K562 (cell line): ENCODE measurements around the gene CABP5. TPM values are rescaled to one million over a fixed set of nuclear protein-coding genes. Genes with fewer than 3 reads are reported as not detected.

Source experiments
- E2F5 ChIP-seq: sonication (generic); formaldehyde crosslinking; IDR thresholded peaks from 2 replicates; pipeline ENCODE4 v1.8.0; 2022; ENCODE audit warnings: mild to moderate bottlenecking, missing genetic modification reagents
- ETV6 ChIP-seq, 3 experiments: fragments of 150-350 bp in 1 of 3; sonication (generic) in 1 of 3; formaldehyde crosslinking in 1 of 3; IDR thresholded peaks; 2 replicates each; pipeline versions ENCODE4 v1.6.1 to v1.8.0; 2014 to 2022; ENCODE audit warnings: borderline replicate concordance in 2 of 3, low read depth in 2 of 3, antibody characterized with exemption in 1 of 3, low read length in 1 of 3, mild to moderate bottlenecking in 1 of 3, missing genetic modification reagents in 1 of 3
- HDAC3 ChIP-seq: fragments of 450-650 bp; IDR thresholded peaks from 2 replicates; pipeline ENCODE4 v1.6.1; 2018; ENCODE audit warnings: borderline replicate concordance, mild to moderate bottlenecking, moderate library complexity; ENCODE audit not compliant: partially characterized antibody
- KAT2B ChIP-seq: IDR thresholded peaks from one replicate; pipeline ENCODE4 v1.6.1; 2012; ENCODE audit warnings: low read depth, mild to moderate bottlenecking, control low read depth, inconsistent platforms, low read length, moderate library complexity
- NCOR1 ChIP-seq: fragments of 450-650 bp; IDR thresholded peaks from 2 replicates; pipeline ENCODE4 v1.6.1; 2016; ENCODE audit warnings: mild to moderate bottlenecking, moderate library complexity
- PTBP1 ChIP-seq: fragments of 200-400 bp; formaldehyde crosslinking; IDR thresholded peaks from 2 replicates; pipeline ENCODE4 v1.6.1; 2017; ENCODE audit warnings: low read depth, low read length
- PYGO2 ChIP-seq: fragments of 450-650 bp; IDR thresholded peaks from 2 replicates; pipeline ENCODE4 v1.6.1; 2016; ENCODE audit warnings: mild to moderate bottlenecking, missing genetic modification characterization, moderate library complexity, missing compliant biosample characterization
- ZNF121 ChIP-seq: sonication (generic); formaldehyde crosslinking; conservative IDR thresholded peaks from 2 replicates; pipeline ENCODE4 v1.8.0; 2022; ENCODE audit warnings: missing genetic modification reagents
- ZNF133 ChIP-seq: fragments of 250-450 bp; sonication (Bioruptor Pico); IDR thresholded peaks from 2 replicates; pipeline ENCODE4 v1.4.0; 2020; ENCODE audit warnings: mild to moderate bottlenecking
- ZNF311 ChIP-seq: fragments of 250-450 bp; sonication (Bioruptor Pico); IDR thresholded peaks from 2 replicates; pipeline ENCODE4 v1.4.0; 2020; ENCODE audit warnings: mild to moderate bottlenecking, moderate library complexity
- ZNF655 ChIP-seq: fragments of 250-450 bp; sonication (Bioruptor Pico); IDR thresholded peaks from 2 replicates; pipeline ENCODE4 v1.5.0; 2021
- polyA plus RNA-seq, 8 experiments: library from polyadenylated mRNA; depleted of rRNA in 4 of 8; stranded (reverse) in 5 of 8; unstranded in 3 of 8; fragments of >200 nt; fragmentation: Nextera tagmentation in 2 of 8; fragmentation: Illumina TruSeq in 1 of 8; extraction: Ambion mirVana in 2 of 8; extraction: Trizol in 1 of 8; gene quantifications; 2 replicates each; pipeline versions ENCODE4 v1.2.1 to v1.2.3, GENCODE V29; 2011 to 2014; ENCODE audit warnings: inconsistent platforms in 1 of 8, missing spikeins in 1 of 8
- total RNA-seq, 7 experiments: library from RNA; depleted of rRNA in 6 of 7; stranded (reverse); fragments of >200 nt in 6 of 7; fragmentation: Illumina TruSeq in 2 of 7; extraction: Trizol in 2 of 7; gene quantifications; 2 replicates each; pipeline versions ENCODE4 v1.2.1 to v1.2.3, GENCODE V29; 2011 to 2021; ENCODE audit warnings: low replicate concordance in 1 of 7
- TF ChIP-seq, protein P1 (sequence below): fragments of 450-650 bp; IDR thresholded peaks from 2 replicates; pipeline ENCODE4 v1.7.1; 2018; ENCODE audit warnings: mild to moderate bottlenecking, low read depth; ENCODE audit not compliant: partially characterized antibody

CABP5 gene
- total and polyA plus RNA-seq, 9 of the 15 experiments (the other 6 are each of a cell fraction or from before 2014, with no cell fraction given), result not detected

DNA sequence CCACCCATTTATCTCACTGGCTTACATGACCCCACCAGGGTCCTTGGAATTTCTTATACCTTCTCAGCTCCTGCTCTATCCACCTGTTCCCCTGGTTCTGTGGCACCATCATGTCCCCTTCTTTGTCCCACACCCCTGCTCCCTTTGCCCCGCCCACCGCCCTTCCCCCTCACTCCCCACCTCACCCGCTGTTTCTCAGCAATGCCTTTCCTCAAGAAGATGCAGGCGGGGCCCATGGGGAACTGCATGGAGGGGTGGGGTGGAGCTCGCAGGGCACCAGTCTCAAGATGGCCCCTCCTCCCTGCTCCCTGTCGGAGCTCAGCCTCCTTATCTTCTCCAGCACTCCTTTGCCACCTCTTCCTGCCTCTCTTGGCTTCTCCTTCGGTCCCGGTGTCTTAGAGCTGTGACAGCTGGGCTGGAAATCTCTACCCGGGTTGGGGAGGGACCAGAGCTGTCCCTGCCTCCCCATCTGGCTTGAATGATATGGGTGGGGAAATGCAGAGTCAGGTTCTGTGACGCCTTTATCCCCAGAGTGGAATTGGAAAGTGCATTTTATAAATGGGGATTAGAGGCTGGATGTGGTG lies at the start of gene CABP5 (continued):
- TF ChIP-seq ZNF121 (CRISPR knock-in tag) (no peak), ZNF133 (no peak), NCOR1 (peak; percentile 26; the same call in 1 of the 2 replicates), PTBP1 (no peak), ETV6 (IDR thresholded peaks at IDR 0.05; ENCODE audit: borderline replicate concordance in 1 of 2, low read depth in 2 of 2, low read length in 1 of 2) (no peak), ETV6 (CRISPR knock-in tag; IDR thresholded peaks at IDR 0.05; ENCODE audit: borderline replicate concordance) (no peak), ZNF311 (CRISPR knock-in tag) (no peak), E2F5 (CRISPR knock-in tag) (no peak), ZNF655 (no peak), KAT2B (no peak), PYGO2 (tag) (no peak), HDAC3 (no peak)
- TF ChIP-seq, protein P1, sequence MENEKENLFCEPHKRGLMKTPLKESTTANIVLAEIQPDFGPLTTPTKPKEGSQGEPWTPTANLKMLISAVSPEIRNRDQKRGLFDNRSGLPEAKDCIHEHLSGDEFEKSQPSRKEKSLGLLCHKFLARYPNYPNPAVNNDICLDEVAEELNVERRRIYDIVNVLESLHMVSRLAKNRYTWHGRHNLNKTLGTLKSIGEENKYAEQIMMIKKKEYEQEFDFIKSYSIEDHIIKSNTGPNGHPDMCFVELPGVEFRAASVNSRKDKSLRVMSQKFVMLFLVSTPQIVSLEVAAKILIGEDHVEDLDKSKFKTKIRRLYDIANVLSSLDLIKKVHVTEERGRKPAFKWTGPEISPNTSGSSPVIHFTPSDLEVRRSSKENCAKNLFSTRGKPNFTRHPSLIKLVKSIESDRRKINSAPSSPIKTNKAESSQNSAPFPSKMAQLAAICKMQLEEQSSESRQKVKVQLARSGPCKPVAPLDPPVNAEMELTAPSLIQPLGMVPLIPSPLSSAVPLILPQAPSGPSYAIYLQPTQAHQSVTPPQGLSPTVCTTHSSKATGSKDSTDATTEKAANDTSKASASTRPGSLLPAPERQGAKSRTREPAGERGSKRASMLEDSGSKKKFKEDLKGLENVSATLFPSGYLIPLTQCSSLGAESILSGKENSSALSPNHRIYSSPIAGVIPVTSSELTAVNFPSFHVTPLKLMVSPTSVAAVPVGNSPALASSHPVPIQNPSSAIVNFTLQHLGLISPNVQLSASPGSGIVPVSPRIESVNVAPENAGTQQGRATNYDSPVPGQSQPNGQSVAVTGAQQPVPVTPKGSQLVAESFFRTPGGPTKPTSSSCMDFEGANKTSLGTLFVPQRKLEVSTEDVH, result no peak
